A673 (cell line): ENCODE results near the gene KATNB1.

Source experiments
- EZH2 ChIP-seq: fragments of 200-600 bp; sonication (generic); IDR thresholded peaks from 2 replicates; pipeline ENCODE4 v1.6.1; 2017; ENCODE audit warnings: borderline replicate concordance, low read depth, mild to moderate bottlenecking, mixed read lengths, antibody characterized with exemption, low read length; ENCODE audit not compliant: poor library complexity, severe bottlenecking
- TF ChIP-seq, protein P1 (sequence below): fragments of 300-800, 200-600 bp; sonication (generic); conservative IDR thresholded peaks from 2 replicates; pipeline ENCODE4 v1.5.1; 2017; ENCODE audit warnings: low read depth, mild to moderate bottlenecking, antibody characterized with exemption, low read length, moderate library complexity, mixed read lengths

GRCh38 chr16:57734308-57734924 is 1.2 kb upstream of the KATNB1 start:
- TF ChIP-seq, protein P1, sequence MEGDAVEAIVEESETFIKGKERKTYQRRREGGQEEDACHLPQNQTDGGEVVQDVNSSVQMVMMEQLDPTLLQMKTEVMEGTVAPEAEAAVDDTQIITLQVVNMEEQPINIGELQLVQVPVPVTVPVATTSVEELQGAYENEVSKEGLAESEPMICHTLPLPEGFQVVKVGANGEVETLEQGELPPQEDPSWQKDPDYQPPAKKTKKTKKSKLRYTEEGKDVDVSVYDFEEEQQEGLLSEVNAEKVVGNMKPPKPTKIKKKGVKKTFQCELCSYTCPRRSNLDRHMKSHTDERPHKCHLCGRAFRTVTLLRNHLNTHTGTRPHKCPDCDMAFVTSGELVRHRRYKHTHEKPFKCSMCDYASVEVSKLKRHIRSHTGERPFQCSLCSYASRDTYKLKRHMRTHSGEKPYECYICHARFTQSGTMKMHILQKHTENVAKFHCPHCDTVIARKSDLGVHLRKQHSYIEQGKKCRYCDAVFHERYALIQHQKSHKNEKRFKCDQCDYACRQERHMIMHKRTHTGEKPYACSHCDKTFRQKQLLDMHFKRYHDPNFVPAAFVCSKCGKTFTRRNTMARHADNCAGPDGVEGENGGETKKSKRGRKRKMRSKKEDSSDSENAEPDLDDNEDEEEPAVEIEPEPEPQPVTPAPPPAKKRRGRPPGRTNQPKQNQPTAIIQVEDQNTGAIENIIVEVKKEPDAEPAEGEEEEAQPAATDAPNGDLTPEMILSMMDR = no peak
- TF ChIP-seq EZH2 = no peak
